ENCODE measurements around the gene XYLT1. TPM values are rescaled to one million over a fixed set of nuclear protein-coding genes. Genes with fewer than 3 reads are reported as not detected.

Gene XYLT1
- polyA plus RNA-seq, 1 of the 3 experiments (the other 2 are of a cell fraction): 17.6 TPM

- TF ChIP-seq USF1 (IDR thresholded peaks at IDR 0.05; ENCODE audit: borderline replicate concordance, low read depth): no peak
- TF ChIP-seq JUND (IDR thresholded peaks at IDR 0.05): no peak
- no peak for TF ChIP-seq FOSL2 (IDR thresholded peaks at IDR 0.05; ENCODE audit: borderline replicate concordance, low read depth)
- TF ChIP-seq ZBTB33 (IDR thresholded peaks at IDR 0.05; ENCODE audit: borderline replicate concordance, low read depth): no peak
- no peak for TF ChIP-seq REST (IDR thresholded peaks at IDR 0.05; ENCODE audit: low read depth, low read length)
These were observed 218.1 kb downstream of the XYLT1 start (continued) for GRCh38 chr16:17252701-17253100.

GRCh38 chr16:17252064-17252463 lies 218.7 kb downstream of the XYLT1 start:
- peaks cover 100% of the 10 kb centered on the region for H3K79me2 ChIP-seq (ENCODE audit: insufficient read depth)
- H3K4me2 ChIP-seq: no peak overlapping the region
- ChIA-PET POLR2A (no interaction called here), CTCF (no interaction called here)
- peaks cover 0 to 12% of the 10 kb centered on the region in 2 experiments; a peak in 1 of 4 replicates for H3K4me1 ChIP-seq (ENCODE audit: control insufficient read depth in 1 of 2, insufficient read depth in 2 of 2, low read depth in 1 of 2, low read length in 1 of 2)
- no peak overlapping the region for H3K4me3 ChIP-seq (ENCODE audit: low read depth in 2 of 2, low read length in 1 of 2)
- H3K27me3 ChIP-seq (ENCODE audit: insufficient read depth): no peaks in the 10 kb centered on the region
- no peak overlapping the region for H3K27ac ChIP-seq (ENCODE audit: low read depth in 2 of 2, low read length in 1 of 2)
- H3K36me3 ChIP-seq (replicated peaks in 1 of 2; ENCODE audit: control insufficient read depth in 1 of 2, insufficient read depth in 2 of 2, low read length in 1 of 2): peaks cover 0 to 24% of the 10 kb centered on the region in 2 experiments
- no peaks in the 10 kb centered on the region for H3K9me3 ChIP-seq
- no peak overlapping the region for H3K9ac ChIP-seq
- H2AFZ ChIP-seq (ENCODE audit: low read depth): no peak overlapping the region
- TF ChIP-seq USF2 (IDR thresholded peaks at IDR 0.05; ENCODE audit: borderline replicate concordance, low read depth, low read length): no peak
- no peak for TF ChIP-seq ELF1 (IDR thresholded peaks at IDR 0.05)
- no peak for TF ChIP-seq EP300 (IDR thresholded peaks at IDR 0.05; ENCODE audit: borderline replicate concordance in 1 of 2, low read depth in 1 of 2, low read length in 1 of 2)
- TF ChIP-seq RFX5 (IDR thresholded peaks at IDR 0.05; ENCODE audit: low read length): no peak
- TF ChIP-seq POLR2AphosphoS5 (IDR thresholded peaks at IDR 0.05; ENCODE audit: low read depth, low read length): no peak
- TF ChIP-seq FOXJ3 (CRISPR knock-in tag; IDR thresholded peaks at IDR 0.05): no peak
- no peak for TF ChIP-seq TAF1 (IDR thresholded peaks at IDR 0.05; ENCODE audit: borderline replicate concordance, low read depth, low read length)
- no peak for TF ChIP-seq GATA2 (CRISPR knock-in tag; IDR thresholded peaks at IDR 0.05)
- TF ChIP-seq RAD21 (IDR thresholded peaks at IDR 0.05; ENCODE audit: low read length): no peak
- no peak for TF ChIP-seq IRF3 (IDR thresholded peaks at IDR 0.05; ENCODE audit: low read depth, low read length)
- no peak for TF ChIP-seq USF1 (IDR thresholded peaks at IDR 0.05; ENCODE audit: borderline replicate concordance, low read depth)
- no peaks in the 10 kb centered on the region for H3K9me2 ChIP-seq
- peaks cover 15% of the 10 kb centered on the region for H3F3A ChIP-seq (replicated peaks; ENCODE audit: insufficient read depth)
- H4K20me1 ChIP-seq (ENCODE audit: insufficient read depth): peaks cover 100% of the 10 kb centered on the region
- DNase-seq: no peak
- WGBS (ENCODE audit: low lambda C conversion rate): 86% methylated on average over 7 of the region's 7 CpGs

All from SK-N-SH (cell line).